GM21526 (cell line): ENCODE measurements around the gene RHEB.

ENCODE experiments used
- ATAC-seq: cut with Tn5 transposase; IDR thresholded peaks from one replicate; pipeline ENCODE4 v1.9.1; 2021; ENCODE audit warnings: moderate library complexity; ENCODE audit not compliant: unreplicated experiment, low FRiP score

RHEB gene

DNA sequence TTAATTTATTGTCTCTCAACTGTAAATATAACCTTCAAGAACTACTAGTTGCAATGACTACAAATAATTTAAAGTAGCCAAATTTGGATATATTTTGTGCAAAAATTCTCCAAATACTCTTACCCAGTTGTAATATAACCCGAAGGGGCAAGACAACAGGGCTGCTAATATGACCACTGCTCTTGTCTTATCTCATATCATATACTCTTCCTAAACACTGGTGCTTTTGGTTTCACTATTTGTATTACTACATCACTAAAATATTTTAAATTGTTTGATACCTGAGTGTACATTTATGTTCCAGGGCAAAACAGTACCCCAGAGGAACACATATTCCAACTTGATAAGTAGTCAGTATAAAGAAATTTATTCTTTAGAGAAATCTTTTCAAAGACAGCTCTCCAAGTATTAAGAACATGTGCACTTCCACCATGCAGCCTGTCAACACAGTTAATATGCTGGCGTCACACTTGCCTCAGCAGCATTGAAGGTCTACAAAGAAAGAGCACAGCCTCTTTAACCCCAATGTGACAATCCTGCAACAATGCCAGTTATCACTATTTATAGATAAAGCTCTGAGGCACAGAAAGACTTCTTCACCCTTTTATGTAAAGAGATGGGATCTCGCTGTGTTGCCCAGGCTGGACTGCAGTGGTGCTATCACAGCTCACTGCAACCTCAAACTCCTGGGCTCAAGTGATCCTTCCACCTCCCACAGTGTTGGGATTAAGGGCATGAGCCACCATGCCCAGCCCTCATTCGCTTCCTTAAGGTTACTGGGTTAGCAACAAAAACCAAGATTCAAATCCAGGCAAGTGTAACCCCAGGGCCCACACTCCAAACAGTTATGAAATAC, 37.8 kb downstream of the RHEB start:
- ATAC-seq, result no peak

- ATAC-seq, result no peak
Observed at GRCh38 chr7:151477867-151478266, 41.8 kb downstream of the RHEB start.

GRCh38 chr7:151472644-151473380, 46.9 kb downstream of the RHEB start:
- ATAC-seq, result no peak

- no peak for ATAC-seq
Observed at GRCh38 chr7:151470711-151471110, 49.0 kb downstream of the RHEB start.

DNA sequence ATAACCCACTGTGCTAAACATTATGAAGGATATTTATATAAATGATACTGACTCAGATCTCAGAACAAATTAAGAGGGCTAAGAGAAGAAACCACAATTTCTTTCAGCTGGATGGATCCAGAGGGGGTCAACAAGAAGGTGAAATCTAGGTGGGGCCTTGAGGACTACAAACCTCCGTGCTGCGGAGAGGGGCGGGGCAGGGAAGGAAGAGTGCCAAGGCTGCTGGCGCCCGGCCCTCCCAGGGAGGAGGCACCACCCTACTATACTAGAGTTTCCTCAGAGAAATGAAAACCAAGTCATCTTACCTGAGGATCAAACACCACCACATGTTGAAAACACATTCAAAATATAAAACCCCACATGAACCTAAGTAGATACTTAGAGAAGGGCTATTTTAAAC, 50.4 kb downstream of the RHEB start:
- ATAC-seq, result no peak

DNA sequence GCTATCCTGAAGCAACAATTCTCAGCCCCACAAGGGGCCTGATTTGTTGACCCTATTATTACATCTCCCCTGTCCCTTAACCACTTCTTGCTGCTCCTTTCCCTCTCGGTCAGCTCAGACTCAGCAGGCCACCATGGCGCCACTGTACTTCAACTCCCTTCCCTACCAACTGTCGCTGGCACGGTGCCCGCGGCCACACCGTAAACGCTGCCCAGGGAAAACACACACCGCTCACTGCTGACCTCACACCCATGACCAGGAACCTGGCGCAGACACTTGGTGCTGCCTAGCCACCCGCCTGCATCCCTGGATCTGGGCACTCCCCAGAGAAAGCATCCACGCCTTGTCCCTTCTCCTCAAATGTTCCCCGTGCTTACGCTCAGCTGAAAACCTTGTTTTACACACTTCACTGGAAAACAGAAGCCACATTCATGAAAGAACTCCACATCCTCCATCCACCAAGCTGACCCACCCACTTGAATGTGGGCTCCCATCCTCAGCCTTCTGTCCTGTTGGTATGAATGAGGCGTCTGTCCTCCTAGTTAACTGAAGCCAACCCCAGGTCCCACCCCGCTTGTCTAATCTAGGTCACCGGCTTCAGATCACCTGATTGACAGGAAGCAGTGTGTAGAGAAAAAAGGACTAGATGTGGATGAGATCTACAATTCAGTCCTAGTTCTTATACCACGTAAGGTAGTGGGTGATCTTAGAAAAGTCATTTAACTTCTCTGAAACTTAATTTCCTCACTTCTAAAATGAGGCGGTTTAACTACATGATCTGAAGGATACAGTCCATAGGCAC, 51.3 kb downstream of the RHEB start:
- ATAC-seq, result no peak

DNA sequence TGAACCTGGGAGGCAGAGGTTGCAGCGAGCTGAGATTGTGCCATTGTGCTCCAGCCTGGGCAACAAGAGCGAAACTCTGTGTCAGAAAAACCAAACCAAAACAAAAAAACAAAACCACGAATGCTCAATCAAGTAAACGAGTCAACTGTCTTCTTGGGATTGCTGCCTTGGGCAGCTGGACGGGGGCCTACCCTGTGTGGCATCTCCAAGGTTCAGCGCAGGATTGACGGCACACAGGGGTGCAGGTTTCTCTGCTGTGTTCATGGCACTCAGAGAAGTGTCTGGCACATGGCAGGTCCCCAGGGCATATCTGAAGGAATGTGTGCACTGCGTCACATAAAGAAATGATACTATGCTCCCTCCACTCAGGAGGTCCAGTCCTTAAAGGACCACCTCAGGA, 54.5 kb downstream of the RHEB start:
- ATAC-seq, result no peak

DNA sequence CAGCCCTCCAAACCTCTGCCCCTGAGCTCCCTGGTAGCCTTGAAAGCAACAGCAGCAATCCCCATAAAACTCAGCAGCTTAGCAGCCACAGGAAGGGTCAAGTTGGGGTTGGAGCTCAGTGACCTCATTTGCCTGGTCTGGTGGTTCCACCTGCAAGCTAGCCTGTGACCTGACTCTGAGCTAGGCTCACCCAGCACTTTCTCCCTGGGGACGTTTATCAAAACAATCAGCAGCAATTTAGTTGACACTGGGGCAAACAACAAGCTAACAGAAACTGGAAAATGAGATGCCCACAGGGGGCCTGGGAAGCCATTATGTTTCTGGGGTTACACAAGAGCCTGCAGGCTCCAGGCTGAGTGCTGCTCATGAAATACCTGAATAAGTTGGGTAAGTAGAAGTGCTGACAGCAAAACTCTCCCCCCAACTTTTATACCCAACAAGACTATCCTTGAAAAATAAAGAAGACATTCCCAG, 57.4 kb downstream of the RHEB start:
- no peak for ATAC-seq

GRCh38 chr7:151461942-151462230, 57.8 kb downstream of the RHEB start:
- no peak for ATAC-seq

DNA sequence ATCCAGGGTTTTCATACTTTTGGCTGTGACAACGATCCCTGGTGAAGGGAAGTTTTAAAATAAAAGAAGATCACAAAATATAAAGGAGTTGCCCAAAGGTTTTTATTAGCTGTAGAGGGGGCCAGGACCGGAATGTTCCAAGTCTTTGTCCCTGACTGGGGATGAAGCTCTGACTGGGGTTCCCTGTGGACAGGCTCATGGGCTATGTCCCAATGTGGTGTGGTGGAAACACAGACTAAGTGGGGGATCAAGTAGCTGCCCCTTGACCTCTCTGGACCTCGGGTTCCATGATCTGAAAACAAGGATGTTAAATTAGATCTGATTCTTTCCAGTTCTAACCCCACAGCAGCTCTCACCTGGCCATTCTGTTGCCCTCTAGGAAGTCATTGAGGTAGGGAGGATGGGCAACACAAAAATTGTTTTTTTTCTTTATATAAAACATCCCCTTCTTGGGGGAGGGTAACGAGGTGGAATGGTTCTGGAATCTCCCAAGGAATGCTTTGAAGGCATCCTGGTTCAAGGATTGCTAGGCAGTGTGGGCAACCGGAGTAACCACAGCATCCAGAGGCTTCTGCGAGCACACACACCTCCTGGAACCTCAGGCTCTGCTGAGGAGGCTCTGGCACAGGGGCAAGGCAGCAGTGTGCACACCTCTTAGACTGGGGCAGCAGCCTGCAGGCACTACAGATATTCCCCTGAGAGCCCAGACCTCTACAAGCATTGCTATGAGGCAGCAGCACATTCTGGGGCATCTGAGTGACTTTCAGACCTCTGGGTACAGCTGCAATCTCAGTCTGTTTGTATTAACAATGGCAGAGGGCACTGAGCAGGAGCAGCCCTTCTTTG, 58.4 kb downstream of the RHEB start:
- no peak for ATAC-seq

DNA sequence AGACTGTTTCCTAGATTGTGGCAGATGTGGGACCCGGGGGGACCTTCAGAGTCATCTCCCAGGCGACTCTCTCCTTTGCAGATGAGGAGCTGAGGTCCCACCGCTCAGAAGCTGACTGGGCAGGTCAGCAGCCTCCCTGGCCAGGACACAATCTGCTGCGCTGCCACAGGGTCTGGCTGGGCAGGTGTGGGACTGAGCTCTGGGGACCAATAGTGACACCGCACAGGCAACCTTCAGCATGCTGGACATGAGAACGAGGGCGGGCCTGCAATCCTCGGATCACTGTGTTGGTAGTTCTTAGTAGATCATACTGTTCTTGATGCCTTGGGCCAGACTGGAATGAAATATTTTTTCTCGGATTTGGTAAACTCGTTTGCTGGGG, 59.2 kb downstream of the RHEB start:
- no peak for ATAC-seq

DNA sequence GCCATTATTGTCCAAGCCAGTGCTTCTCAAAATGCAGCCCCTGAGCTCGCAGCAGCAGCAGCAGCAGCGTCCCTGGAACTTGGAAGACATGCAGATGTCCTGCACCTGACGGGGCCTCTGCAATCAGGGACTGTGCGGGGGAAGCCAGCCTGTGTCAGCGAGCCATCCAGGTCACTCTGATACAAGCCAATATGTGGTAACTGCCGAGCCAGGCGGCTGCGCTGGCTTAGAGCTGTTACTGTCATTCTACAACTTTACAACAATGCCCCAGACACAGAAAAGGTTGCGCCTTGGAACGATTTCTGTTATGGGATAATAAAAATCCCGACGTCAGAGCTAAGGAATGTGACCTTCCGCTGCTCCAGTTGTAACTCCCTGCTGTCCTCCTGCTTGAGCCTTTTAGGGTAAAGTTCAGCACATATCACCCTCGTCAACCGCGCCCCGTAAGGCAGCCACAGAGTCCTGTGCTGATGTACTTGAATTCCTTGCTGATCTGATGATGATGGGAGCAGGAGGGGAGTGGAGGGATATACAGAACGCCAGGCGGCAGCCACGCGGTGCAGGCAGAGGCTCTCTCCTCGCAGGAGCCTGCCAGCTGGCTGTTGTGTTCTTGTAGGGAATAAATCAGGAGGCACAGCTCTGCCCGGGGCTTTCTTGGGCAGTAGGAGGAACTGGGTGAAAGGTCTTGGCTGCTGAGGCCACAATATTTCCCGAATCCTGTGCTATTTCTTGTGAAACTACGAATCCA, 59.8 kb downstream of the RHEB start:
- ATAC-seq, result no peak

GRCh38 chr7:151457534-151457933, 62.2 kb downstream of the RHEB start:
- ATAC-seq, result no peak

GRCh38 chr7:151456782-151457181, 62.9 kb downstream of the RHEB start:
- no peak for ATAC-seq

GRCh38 chr7:151456276-151456675, 63.4 kb downstream of the RHEB start:
- no peak for ATAC-seq

DNA sequence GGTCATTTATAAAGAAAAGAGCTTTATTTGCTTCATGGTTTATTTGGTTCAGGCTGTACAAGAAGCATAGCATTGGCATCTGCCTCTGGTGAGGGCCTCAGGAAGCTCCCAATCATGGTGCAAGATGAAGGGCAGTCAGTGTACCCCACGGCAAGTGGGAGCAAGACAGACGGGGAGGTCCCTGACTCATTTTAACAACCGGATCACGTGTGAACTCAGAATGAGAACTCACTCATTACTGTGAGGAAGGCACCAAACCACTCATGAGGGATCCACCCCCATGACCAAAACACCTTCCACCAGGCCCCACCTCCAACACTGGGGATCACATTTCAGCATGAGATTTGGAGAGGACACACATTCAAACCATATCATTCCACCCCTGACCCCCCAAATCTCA, 64.0 kb downstream of the RHEB start:
- ATAC-seq, result no peak

DNA sequence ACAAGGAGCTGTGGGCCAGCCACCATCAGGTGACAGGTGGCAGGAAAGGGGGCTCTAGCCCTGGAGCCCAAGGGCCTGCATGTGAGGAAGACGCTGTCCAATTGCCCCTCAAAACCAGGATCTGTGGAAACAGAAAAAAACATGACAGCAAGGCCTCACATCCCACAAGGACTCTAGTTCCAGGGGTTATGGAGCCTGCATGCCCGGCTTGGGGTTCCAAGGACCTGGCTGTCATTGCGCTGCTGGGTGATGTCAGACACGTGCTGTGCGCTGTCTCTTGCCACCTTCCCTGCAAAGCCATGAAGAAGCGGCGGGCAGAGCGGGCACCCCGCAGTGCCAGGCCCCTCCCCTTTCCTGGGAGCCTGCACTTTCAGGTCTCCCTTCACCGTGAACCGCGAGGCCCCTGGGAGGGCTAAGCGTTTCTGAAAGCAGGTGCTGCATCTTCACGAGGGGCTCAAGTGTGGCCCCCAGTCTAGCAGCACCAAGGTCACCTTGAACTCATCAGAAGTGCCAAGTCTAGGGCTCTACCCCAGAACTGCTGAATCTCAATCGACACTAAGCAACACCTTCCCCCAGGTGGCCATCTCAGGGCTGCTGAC, 64.7 kb downstream of the RHEB start:
- no peak for ATAC-seq

DNA sequence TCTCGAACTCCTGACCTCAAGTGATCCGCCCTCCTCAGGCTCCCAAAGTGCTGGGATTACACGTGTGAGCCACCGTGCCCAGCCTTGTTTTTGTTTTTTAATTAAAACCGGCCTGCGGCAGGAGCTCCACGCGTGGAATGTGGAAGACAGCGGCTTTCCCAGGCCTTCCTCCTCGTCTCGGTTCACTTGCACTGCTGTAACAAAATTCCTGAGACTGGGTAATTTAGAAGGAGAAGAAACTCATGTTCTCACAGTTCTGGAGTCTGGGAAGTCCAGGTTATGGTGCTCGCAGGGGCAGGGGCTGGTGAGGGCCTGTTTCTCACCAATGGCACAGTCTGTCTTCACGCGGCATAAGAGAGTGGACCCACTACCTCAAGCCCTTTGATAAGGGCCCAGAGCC, 65.4 kb downstream of the RHEB start:
- ATAC-seq, result no peak

DNA sequence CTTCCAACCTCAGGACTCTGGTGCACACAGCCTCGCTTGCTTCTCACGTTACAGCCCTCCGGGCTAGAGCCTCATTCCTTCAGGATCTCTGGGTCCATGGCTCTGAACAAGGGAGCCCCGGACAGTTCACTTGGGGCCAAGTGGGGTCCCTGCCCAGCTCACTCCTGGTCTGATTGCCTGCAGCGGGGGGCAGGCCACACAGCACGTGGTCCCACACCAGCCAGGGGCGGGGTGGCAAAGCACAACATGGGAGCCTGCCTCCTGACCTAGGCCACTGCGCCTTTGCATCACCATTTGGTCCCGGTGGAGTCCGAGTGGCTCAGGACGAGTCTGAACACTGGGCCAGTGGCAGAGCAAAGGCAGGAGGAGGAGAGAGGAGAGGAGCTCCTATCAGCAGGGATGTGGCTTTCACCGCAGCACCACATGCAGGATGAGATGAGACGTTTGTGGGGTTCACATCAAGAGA, 66.3 kb downstream of the RHEB start:
- ATAC-seq, result no peak
